GM23338 (cell line): ENCODE measurements around the gene STN1.

Source experiments
- CTCF ChIP-seq, 2 experiments: fragments of 200-600 bp in 1 of 2; sonication (generic) in 1 of 2; conservative IDR thresholded peaks; 2 replicates each; pipeline versions ENCODE4 v1.5.1 to v1.6.1; 2016 to 2017; ENCODE audit warnings: antibody characterized with exemption in 2 of 2, low read depth in 2 of 2, mild to moderate bottlenecking in 2 of 2, moderate library complexity in 1 of 2
- EZH2 ChIP-seq: fragments of 200-600 bp; sonication (generic); IDR thresholded peaks from one replicate; pipeline ENCODE4 v1.8.0; 2017; ENCODE audit warnings: antibody characterized with exemption, mild to moderate bottlenecking, low read depth; ENCODE audit not compliant: unreplicated experiment
- REST ChIP-seq: IDR thresholded peaks from one replicate; pipeline ENCODE4 v1.6.1; 2018; ENCODE audit warnings: antibody characterized with exemption; ENCODE audit not compliant: unreplicated experiment

- TF ChIP-seq CTCF (conservative IDR thresholded peaks at IDR 0.05; ENCODE audit: low read depth in 2 of 2), result no peak
- TF ChIP-seq EZH2, result no peak
- TF ChIP-seq REST, result no peak
Measured at GRCh38 chr10:103958996-103959395, 41.0 kb upstream of the STN1 start.
